ENCODE data around the gene SLC1A6. TPM values are rescaled to one million over a fixed set of nuclear protein-coding genes. Genes with fewer than 3 reads are reported as not detected.

The SLC1A6 gene
- total and polyA plus RNA-seq, 2 of the 4 experiments (the other 2 are of a cell fraction), result not detected

- Histone ChIP-seq H3K4me3 (ENCODE audit: insufficient read depth, low read depth, low read length) (no peak overlapping the region), H3K27ac (ENCODE audit: insufficient read depth, low read length) (no peak overlapping the region), H2BK20ac (ENCODE audit: low read depth, low read length) (no peak overlapping the region), H3K18ac (ENCODE audit: low read depth, low read length) (no peak overlapping the region), H3K4ac (ENCODE audit: low read depth, low read length) (no peak overlapping the region), H4K20me1 (ENCODE audit: insufficient read depth, low read length) (no peaks in the 10 kb centered on the region), H3K56ac (ENCODE audit: extremely low read depth, insufficient read depth, low read length) (no peak overlapping the region), H3K14ac (replicated peaks; ENCODE audit: low read depth, low read length) (no peak overlapping the region), H2BK120ac (ENCODE audit: low read depth, low read length) (no peak overlapping the region), H4K5ac (ENCODE audit: low read depth, low read length) (no peak overlapping the region), H3K27me3 (ENCODE audit: control insufficient read depth, insufficient read depth, low read length) (no peaks in the 10 kb centered on the region), H4K8ac (ENCODE audit: low read depth in 2 of 2, low read length in 2 of 2) (no peak overlapping the region), H3K79me1 (ENCODE audit: low read depth in 1 of 2, low read length in 2 of 2) (no peaks in the 10 kb centered on the region), H4K91ac (ENCODE audit: insufficient read depth, low read depth, low read length) (no peak overlapping the region), H2BK5ac (ENCODE audit: low read depth, low read length, poor library complexity, severe bottlenecking) (no peak overlapping the region), H3K9me1 (ENCODE audit: insufficient read depth, low read length) (no peaks in the 10 kb centered on the region), H3K9me3 (ENCODE audit: control insufficient read depth, insufficient read depth, low read length) (peaks cover 5% of the 10 kb centered on the region), H2AK9ac (replicated peaks; ENCODE audit: low read depth, low read length, poor library complexity) (no peak overlapping the region), H3K23ac (ENCODE audit: low read depth, low read length) (no peak overlapping the region), H3K36me3 (ENCODE audit: control insufficient read depth, insufficient read depth, low read length) (no peaks in the 10 kb centered on the region), H3K4me2 (ENCODE audit: low read depth, low read length) (no peak overlapping the region), H2AK5ac (ENCODE audit: low read depth, low read length) (no peak overlapping the region), H3K4me1 (ENCODE audit: control insufficient read depth, insufficient read depth, low read length) (no peaks in the 10 kb centered on the region), H3K9ac (ENCODE audit: low read depth, low read length) (no peak overlapping the region), H2BK15ac (ENCODE audit: low read depth, low read length) (no peak overlapping the region), H2AFZ (replicated peaks; ENCODE audit: low read length, poor library complexity) (no peak overlapping the region)
- DNase-seq (no peak), ATAC-seq (ENCODE audit: low read depth) (no peak)
- intact Hi-C loops (cut with micrococcal nuclease) (no loop called here), in situ Hi-C loops (cut with MboI; ENCODE audit: low sequenced_read_pairs) (no loop called here), dilution Hi-C loops (cut with HindIII; ENCODE audit: low sequenced_read_pairs, unreplicated experiment) (no loop called here)
- 79% methylated on average over 17 of the region's 45 CpGs; no CpG with 5 or more reads in 1 of the 2 experiments for WGBS, 2 experiments (ENCODE audit: extremely low coverage in 2 of 2, insufficient read length in 1 of 2)
- CTCF ChIA-PET, result no interaction called here
- no peak for TF ChIP-seq BHLHE40 (IDR thresholded peaks at IDR 0.05; ENCODE audit: low read depth, low read length)
- no peak for TF ChIP-seq MXI1 (IDR thresholded peaks at IDR 0.05; ENCODE audit: borderline replicate concordance, low read depth, low read length)
- no peak for TF ChIP-seq MAZ (IDR thresholded peaks at IDR 0.05; ENCODE audit: borderline replicate concordance, low read depth, low read length)
- TF ChIP-seq FOS (IDR thresholded peaks at IDR 0.05; ENCODE audit: low read depth, low read length), result no peak
- no peak for TF ChIP-seq NFE2L2 (IDR thresholded peaks at IDR 0.05; ENCODE audit: low read depth, low read length)
- TF ChIP-seq, protein P1, sequence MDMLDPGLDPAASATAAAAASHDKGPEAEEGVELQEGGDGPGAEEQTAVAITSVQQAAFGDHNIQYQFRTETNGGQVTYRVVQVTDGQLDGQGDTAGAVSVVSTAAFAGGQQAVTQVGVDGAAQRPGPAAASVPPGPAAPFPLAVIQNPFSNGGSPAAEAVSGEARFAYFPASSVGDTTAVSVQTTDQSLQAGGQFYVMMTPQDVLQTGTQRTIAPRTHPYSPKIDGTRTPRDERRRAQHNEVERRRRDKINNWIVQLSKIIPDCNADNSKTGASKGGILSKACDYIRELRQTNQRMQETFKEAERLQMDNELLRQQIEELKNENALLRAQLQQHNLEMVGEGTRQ (IDR thresholded peaks at IDR 0.05; ENCODE audit: low read depth, low read length), result no peak
- TF ChIP-seq, protein P2, sequence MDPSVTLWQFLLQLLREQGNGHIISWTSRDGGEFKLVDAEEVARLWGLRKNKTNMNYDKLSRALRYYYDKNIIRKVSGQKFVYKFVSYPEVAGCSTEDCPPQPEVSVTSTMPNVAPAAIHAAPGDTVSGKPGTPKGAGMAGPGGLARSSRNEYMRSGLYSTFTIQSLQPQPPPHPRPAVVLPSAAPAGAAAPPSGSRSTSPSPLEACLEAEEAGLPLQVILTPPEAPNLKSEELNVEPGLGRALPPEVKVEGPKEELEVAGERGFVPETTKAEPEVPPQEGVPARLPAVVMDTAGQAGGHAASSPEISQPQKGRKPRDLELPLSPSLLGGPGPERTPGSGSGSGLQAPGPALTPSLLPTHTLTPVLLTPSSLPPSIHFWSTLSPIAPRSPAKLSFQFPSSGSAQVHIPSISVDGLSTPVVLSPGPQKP (IDR thresholded peaks at IDR 0.05; ENCODE audit: borderline replicate concordance, low read depth, low read length), result no peak
- TF ChIP-seq SMC3 (IDR thresholded peaks at IDR 0.05; ENCODE audit: low read depth, low read length), result no peak
- no peak for TF ChIP-seq POLR2A (IDR thresholded peaks at IDR 0.05; ENCODE audit: low read depth, low read length)
- no peak for TF ChIP-seq CHD1 (IDR thresholded peaks at IDR 0.05; ENCODE audit: low read depth, low read length)
- TF ChIP-seq MAFK (IDR thresholded peaks at IDR 0.05; ENCODE audit: low read depth, low read length), result no peak
- no peak for TF ChIP-seq CEBPB (IDR thresholded peaks at IDR 0.05; ENCODE audit: low read depth, low read length)
- no peak for TF ChIP-seq RFX5 (IDR thresholded peaks at IDR 0.05; ENCODE audit: low read depth, low read length)
- TF ChIP-seq, protein P3, sequence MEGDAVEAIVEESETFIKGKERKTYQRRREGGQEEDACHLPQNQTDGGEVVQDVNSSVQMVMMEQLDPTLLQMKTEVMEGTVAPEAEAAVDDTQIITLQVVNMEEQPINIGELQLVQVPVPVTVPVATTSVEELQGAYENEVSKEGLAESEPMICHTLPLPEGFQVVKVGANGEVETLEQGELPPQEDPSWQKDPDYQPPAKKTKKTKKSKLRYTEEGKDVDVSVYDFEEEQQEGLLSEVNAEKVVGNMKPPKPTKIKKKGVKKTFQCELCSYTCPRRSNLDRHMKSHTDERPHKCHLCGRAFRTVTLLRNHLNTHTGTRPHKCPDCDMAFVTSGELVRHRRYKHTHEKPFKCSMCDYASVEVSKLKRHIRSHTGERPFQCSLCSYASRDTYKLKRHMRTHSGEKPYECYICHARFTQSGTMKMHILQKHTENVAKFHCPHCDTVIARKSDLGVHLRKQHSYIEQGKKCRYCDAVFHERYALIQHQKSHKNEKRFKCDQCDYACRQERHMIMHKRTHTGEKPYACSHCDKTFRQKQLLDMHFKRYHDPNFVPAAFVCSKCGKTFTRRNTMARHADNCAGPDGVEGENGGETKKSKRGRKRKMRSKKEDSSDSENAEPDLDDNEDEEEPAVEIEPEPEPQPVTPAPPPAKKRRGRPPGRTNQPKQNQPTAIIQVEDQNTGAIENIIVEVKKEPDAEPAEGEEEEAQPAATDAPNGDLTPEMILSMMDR (conservative IDR thresholded peaks at IDR 0.05; ENCODE audit: low read depth, low read length), result no peak
- TF ChIP-seq RCOR1 (IDR thresholded peaks at IDR 0.05; ENCODE audit: insufficient replicate concordance, low read length), result no peak
- no peak for TF ChIP-seq RAD21 (IDR thresholded peaks at IDR 0.05; ENCODE audit: low read length)
- no TSS peak for BruUV-seq (replicated peaks)
- POLR2A ChIA-PET (ENCODE audit: unreplicated experiment), result no interaction called here
Measured at GRCh38 chr19:15021286-15022007, 41.8 kb upstream of the SLC1A6 start.
